ENCODE data around the gene ATP1A4. TPM values are rescaled to one million over a fixed set of nuclear protein-coding genes. Genes with fewer than 3 reads are reported as not detected.

ATP1A4 gene
- total and polyA plus RNA-seq, 2 of the 8 experiments (the other 6 are each of a cell fraction or from before 2014, with no cell fraction given): 0.48 to 0.61 TPM

DNA sequence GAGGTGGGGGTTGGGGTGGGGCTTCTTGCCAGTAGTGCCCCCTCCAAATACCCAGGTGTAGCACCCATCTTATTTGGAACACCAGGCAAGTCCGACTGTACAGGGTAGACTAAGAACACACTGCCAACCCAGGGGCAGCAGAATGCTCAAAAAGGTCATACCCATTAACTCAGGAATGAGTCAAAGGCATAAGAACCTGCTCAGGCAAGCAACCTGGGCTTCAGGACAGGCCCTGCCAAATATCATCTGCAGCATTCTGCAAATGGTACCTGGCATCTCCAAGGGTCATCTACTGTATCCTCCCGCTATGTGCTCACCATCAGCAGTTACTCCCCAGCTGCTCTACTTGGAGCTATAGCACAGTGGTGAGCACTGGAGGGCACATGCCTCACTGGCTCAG, 73.2 kb downstream of the ATP1A4 start:
- H2AFZ ChIP-seq (ENCODE audit: low read length): no peak overlapping the region
- peaks cover 0 to 2% of the 10 kb centered on the region in 2 experiments for H4K20me1 ChIP-seq (replicated peaks in 1 of 2; ENCODE audit: control insufficient read depth in 1 of 2, insufficient read depth in 2 of 2, low read length in 2 of 2)
- H4K8ac ChIP-seq (ENCODE audit: extremely low read depth, insufficient read depth, low read length): no peak overlapping the region
- no peak overlapping the region for H2BK15ac ChIP-seq (ENCODE audit: low read length)
- H3K4me1 ChIP-seq (replicated peaks in 1 of 4; ENCODE audit: control insufficient read depth in 3 of 4, insufficient read depth in 4 of 4, low read length in 3 of 4): no peaks in the 10 kb centered on the region
- no peaks in the 10 kb centered on the region for H3K79me1 ChIP-seq (ENCODE audit: low read depth, low read length)
- no peaks in the 10 kb centered on the region for H3K9me3 ChIP-seq (ENCODE audit: insufficient read depth in 2 of 2, low read depth in 1 of 2, low read length in 1 of 2)
- H4K91ac ChIP-seq (replicated peaks; ENCODE audit: insufficient read length, low read length): no peak overlapping the region
- no peak overlapping the region for H3K4ac ChIP-seq (replicated peaks; ENCODE audit: insufficient read length, low read depth, low read length)
- no peak overlapping the region for H3K23ac ChIP-seq (ENCODE audit: insufficient read length)
- ChIA-PET POLR2A (ENCODE audit: partially characterized antibody) (interaction anchor here (0.7 to 3.6 kb wide), 5 partner anchors 10 to 103 kb away, joined by 3 to 15 read pairs (median 4); no protein-coding TSS in a partner anchor), CTCF (ENCODE audit: partially characterized antibody) (interaction anchor here (0.9 to 7.4 kb wide), 8 partner anchors 27 to 122 kb away, joined by 4 to 103 read pairs (median 5); partner anchors contain the start of gene CASQ1)
- H3K36me3 ChIP-seq (ENCODE audit: control insufficient read depth in 2 of 4, insufficient read depth in 4 of 4, low read length in 3 of 4): peaks cover 20 to 92% (median 61%) of the 10 kb centered on the region in 4 experiments
- no peaks in the 10 kb centered on the region for H3K23me2 ChIP-seq (ENCODE audit: low read depth, low read length)
- no peak overlapping the region for H3K14ac ChIP-seq (ENCODE audit: insufficient read length)
- WGBS, 2 experiments (ENCODE audit: extremely low coverage in 1 of 2, insufficient coverage in 1 of 2, insufficient read length in 1 of 2, insufficient replicate concordance in 2 of 2, low coverage in 1 of 2, low lambda C conversion rate in 2 of 2, missing lambda C conversion rate in 1 of 2): 80% methylated on average over 2 of the region's 2 CpGs; no CpG with 5 or more reads in 1 of the 2 experiments
- H2BK5ac ChIP-seq (ENCODE audit: low read depth, low read length): no peak overlapping the region
- H3K4me3 ChIP-seq (ENCODE audit: extremely low read depth in 1 of 4, insufficient read depth in 2 of 4, low read depth in 3 of 4, low read length in 4 of 4): no peak overlapping the region
- H3K27ac ChIP-seq (ENCODE audit: low read depth, low read length): no peak overlapping the region
- no peak overlapping the region for H2BK20ac ChIP-seq (ENCODE audit: low read length)
- H2AK5ac ChIP-seq (ENCODE audit: low read depth, low read length): no peak overlapping the region
- H3K9ac ChIP-seq (replicated peaks in 1 of 4; ENCODE audit: extremely low read depth in 1 of 4, low read depth in 3 of 4, low read length in 3 of 4): no peak overlapping the region
- H3K27me3 ChIP-seq (replicated peaks in 1 of 4; ENCODE audit: control insufficient read depth in 3 of 4, extremely low read depth in 1 of 4, insufficient read depth in 3 of 4, low read length in 3 of 4): no peaks in the 10 kb centered on the region
- DNase-seq (ENCODE audit: low read depth in 1 of 2, low spot score in 2 of 2) (no peak), FAIRE-seq (no peak)
- no peak overlapping the region for H2BK12ac ChIP-seq (ENCODE audit: low read depth, low read length)
- H3K18ac ChIP-seq (ENCODE audit: extremely low read depth, low read length): no peak overlapping the region
- no peak overlapping the region for H4K5ac ChIP-seq (ENCODE audit: insufficient read length, low read depth, low read length)
- no peak overlapping the region for H2BK120ac ChIP-seq (replicated peaks; ENCODE audit: low read depth, low read length)
- no peak overlapping the region for H3K4me2 ChIP-seq (ENCODE audit: insufficient read depth in 1 of 2, low read depth in 2 of 2, low read length in 2 of 2)
- TF ChIP-seq POLR2AphosphoS5 (IDR thresholded peaks at IDR 0.05; ENCODE audit: low read depth, low read length) (0 out of 2 replicates have a peak, but pooled peaks have one; percentile 45), SAP30 (IDR thresholded peaks at IDR 0.05; ENCODE audit: insufficient read depth, insufficient replicate concordance, low read length) (no peak)
- no peak overlapping the region for H3K56ac ChIP-seq (replicated peaks; ENCODE audit: insufficient read length, low read depth, low read length)
- H3K79me2 ChIP-seq (ENCODE audit: control insufficient read depth in 1 of 2, insufficient read depth in 2 of 2, low read length in 2 of 2): no peaks in the 10 kb centered on the region
